Measurements from ENCODE around the gene PCP4L1.
A peak's percentile ranks its signal among the peaks of the same experiment; 100 is the strongest.
"Not testable (repeated sequence)": the region's sequence is repeated elsewhere in the genome, so short reads cannot be mapped to it uniquely, and the experiment has no call there.

Gene PCP4L1

GRCh38 chr1:161314201-161314981, 55.8 kb downstream of the PCP4L1 start, which contains the start of gene SDHC:
TSS of gene SDHC (plus strand) at chr1:161314381. CDS start at chr1:161314406, 25 bp downstream.
- peak; percentile 56 for DNase-seq (ENCODE audit: low read depth)
- TF ChIP-seq CTCF (IDR thresholded peaks at IDR 0.05; ENCODE audit: control insufficient read depth, extremely low read depth, insufficient read depth) = peak; percentile 37
- peak within 1 kb of the TSS; percentile 91 for H3K4me3 ChIP-seq (ENCODE audit: low read depth, low read length)

DNA sequence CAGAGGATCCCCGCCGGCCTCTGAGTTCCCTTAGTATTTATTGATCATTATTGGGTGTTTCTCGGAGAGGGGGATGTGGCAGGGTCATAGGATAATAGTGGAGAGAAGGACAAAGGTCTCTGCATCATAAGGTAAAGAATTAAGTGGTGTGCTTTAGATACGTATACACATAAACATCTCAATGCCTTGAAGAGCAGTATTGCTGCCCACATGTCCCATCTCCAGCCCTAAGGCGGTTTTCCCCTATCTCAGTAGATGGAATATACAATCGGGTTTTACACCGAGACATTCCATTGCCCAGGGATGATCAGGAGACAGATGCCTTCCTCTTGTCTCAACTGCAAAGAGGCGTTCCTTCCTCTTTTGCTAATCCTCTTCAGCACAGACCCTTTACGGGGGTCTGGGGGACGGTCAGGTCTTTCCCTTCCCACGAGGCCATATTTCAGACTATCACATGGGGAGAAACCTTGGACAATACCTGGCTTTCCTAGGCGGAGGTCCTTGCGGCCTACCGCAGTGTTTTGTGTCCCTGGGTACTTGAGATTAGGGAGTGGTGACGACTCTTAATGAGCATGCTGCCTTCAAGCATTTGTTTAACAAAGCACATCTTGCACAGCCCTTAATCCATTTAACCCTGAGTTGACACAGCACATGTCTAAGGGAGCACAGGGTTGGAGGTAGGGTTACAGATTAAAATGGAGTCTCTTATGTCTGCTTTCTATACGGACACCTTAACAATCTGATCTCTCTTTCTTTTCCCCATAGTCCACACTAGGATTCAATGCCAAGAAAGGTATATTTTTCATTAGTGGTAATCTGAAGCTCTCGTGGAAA, 57.5 kb downstream of the PCP4L1 start:
- not testable (repeated sequence) for DNase-seq (ENCODE audit: low read depth); H3K4me3 ChIP-seq (ENCODE audit: low read depth, low read length)

DNA sequence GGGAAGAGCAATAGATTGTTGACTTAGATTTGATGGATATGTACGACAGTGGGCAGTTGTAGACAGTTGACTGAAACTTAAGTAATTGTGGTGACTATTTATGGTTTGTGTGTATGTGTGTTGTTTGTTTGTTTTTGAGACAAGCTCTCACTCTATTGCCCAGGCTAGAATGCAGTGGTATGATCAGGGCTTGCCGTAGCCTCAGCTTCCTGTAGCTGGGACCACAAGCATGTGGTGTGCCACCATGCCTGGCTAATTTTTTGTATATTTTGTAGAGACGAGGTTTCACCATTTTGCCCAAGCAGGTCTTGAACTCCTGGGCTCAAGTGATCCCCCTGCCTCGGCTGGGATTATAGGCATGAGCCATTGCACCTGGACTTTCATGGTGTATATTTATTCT, 65.5 kb downstream of the PCP4L1 start:
- no peak for TF ChIP-seq CTCF (IDR thresholded peaks at IDR 0.05; ENCODE audit: control insufficient read depth, extremely low read depth, insufficient read depth)
- DNase-seq (ENCODE audit: low read depth) = no peak
- H3K4me3 ChIP-seq (ENCODE audit: low read depth, low read length) = no peak overlapping the region

DNA sequence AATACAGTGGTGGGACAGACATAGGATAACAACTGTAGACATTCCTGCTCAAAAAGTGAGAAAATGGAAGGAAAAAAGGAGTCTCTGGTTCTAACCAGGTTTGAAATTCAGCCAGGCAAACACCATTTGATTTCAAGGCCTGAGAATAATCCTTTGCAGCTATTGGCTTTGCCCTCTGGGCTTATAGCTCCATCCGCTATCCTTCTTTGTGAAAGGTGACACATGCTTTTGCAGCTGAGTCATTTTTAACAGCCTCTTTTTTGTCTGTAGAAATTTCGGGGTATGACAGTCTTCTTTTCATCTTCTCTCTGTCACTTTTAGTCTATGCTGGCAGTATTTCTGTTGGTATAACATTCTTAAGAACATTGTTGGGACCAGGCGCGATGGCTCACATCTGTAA, 71.8 kb downstream of the PCP4L1 start:
- no peak for TF ChIP-seq CTCF (IDR thresholded peaks at IDR 0.05; ENCODE audit: control insufficient read depth, extremely low read depth, insufficient read depth)

DNA sequence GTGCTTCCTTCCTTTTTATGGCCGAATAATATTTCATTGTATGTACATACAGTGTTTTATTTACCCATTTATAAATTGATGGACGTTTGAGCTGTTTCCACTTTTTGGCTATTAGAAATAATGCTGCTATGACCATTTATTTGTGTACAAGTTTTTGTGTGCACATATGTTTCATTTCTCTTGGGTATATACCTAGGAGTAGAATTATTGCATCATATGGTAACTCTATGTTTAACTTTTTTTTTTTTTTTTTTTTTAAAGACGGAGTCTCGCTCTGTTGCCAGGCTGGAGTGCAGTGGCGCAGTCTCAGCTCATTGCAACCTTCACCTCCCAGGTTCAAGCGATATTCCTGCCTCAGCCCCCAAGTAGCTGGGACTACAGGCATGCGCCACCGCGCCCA, 74.6 kb downstream of the PCP4L1 start:
- DNase-seq (ENCODE audit: low read depth) = no peak
- no peak overlapping the region for H3K4me3 ChIP-seq (ENCODE audit: low read depth, low read length)
- TF ChIP-seq CTCF (IDR thresholded peaks at IDR 0.05; ENCODE audit: control insufficient read depth, extremely low read depth, insufficient read depth) = no peak

More for the DNA sequence above, 71.8 kb downstream of the PCP4L1 start:
- no peak overlapping the region for H3K4me3 ChIP-seq (ENCODE audit: low read depth, low read length)
- no peak for DNase-seq (ENCODE audit: low read depth)

All from LNCaP clone FGC (cell line).